Stomach (tissue), 4 donors: ENCODE data around the gene BRD3.

Experiments
- CTCF ChIP-seq, 7 experiments: fragments of 450-650 bp in 4 of 7; fragments of 200-600 bp in 3 of 7; sonication (generic) in 3 of 7; IDR thresholded peaks; one replicate each; pipeline ENCODE4 v1.5.1; 2016 to 2019; ENCODE audit warnings: antibody characterized with exemption in 7 of 7, control low read depth in 2 of 7, mild to moderate bottlenecking in 1 of 7
- EP300 ChIP-seq: sonication (generic); formaldehyde crosslinking; IDR thresholded peaks from one replicate; pipeline ENCODE4 v1.6.1; 2017; ENCODE audit warnings: antibody characterized with exemption
- POLR2AphosphoS5 ChIP-seq, 3 donors: sonication (generic); formaldehyde crosslinking; IDR thresholded peaks; one replicate each; pipeline ENCODE4 v1.6.1; 2016; ENCODE audit warnings: antibody characterized with exemption in 3 of 3

- TF ChIP-seq CTCF (IDR thresholded peaks at IDR 0.05) = no peak
- TF ChIP-seq POLR2AphosphoS5 (IDR thresholded peaks at IDR 0.05) = no peak
- TF ChIP-seq EP300 = no peak
These were observed 7.3 kb downstream of the BRD3 start for GRCh38 chr9:134060546-134060945.
